Skeletal muscle tissue (tissue), 4 donors: ENCODE measurements around the gene MGP. TPM values are rescaled to one million over a fixed set of nuclear protein-coding genes. Genes with fewer than 3 reads are reported as not detected.
A peak's percentile ranks its signal among the peaks of the same experiment; 100 is the strongest.

Experiments used
- H3K27ac ChIP-seq: one replicate; pipeline ENCODE4 v1.7.0; 2013; ENCODE audit warnings: mild to moderate bottlenecking, low read depth, low read length, inconsistent platforms
- H3K27me3 ChIP-seq, 3 donors: one replicate each; pipeline ENCODE4 v1.7.0; 2013; ENCODE audit warnings: low read length in 3 of 3; ENCODE audit not compliant: control insufficient read depth in 3 of 3, insufficient read depth in 3 of 3
- H3K36me3 ChIP-seq, 3 donors: one replicate each; pipeline ENCODE4 v1.7.0; 2013; ENCODE audit warnings: low read length in 3 of 3; ENCODE audit not compliant: control insufficient read depth in 3 of 3, insufficient read depth in 3 of 3
- H3K4me1 ChIP-seq, 3 donors: one replicate each; pipeline ENCODE4 v1.7.0; 2013; ENCODE audit warnings: low read length in 3 of 3, mild to moderate bottlenecking in 3 of 3; ENCODE audit not compliant: control insufficient read depth in 3 of 3, insufficient read depth in 3 of 3
- H3K4me3 ChIP-seq, 3 donors: one replicate each; pipeline ENCODE4 v1.7.0; 2013; ENCODE audit warnings: low read length in 3 of 3
- H3K9ac ChIP-seq, 3 donors: one replicate each; pipeline ENCODE4 v1.7.0; 2013; ENCODE audit warnings: low read length in 3 of 3, mild to moderate bottlenecking in 3 of 3, moderate library complexity in 2 of 3, low read depth in 1 of 3
- H3K9me3 ChIP-seq, 3 donors: one replicate each; pipeline ENCODE4 v1.7.0; 2013; ENCODE audit warnings: low read length in 3 of 3; ENCODE audit not compliant: control insufficient read depth in 3 of 3
- total RNA-seq: library from RNA; depleted of rRNA; stranded (reverse); fragments of >200 nt; gene quantifications from one replicate; pipeline ENCODE4 v1.2.3, GENCODE V29; 2014
- donor health status: Osteomylitis.

Gene MGP
- total RNA-seq, 1 donor from 2014 or later, result 292 TPM

DNA sequence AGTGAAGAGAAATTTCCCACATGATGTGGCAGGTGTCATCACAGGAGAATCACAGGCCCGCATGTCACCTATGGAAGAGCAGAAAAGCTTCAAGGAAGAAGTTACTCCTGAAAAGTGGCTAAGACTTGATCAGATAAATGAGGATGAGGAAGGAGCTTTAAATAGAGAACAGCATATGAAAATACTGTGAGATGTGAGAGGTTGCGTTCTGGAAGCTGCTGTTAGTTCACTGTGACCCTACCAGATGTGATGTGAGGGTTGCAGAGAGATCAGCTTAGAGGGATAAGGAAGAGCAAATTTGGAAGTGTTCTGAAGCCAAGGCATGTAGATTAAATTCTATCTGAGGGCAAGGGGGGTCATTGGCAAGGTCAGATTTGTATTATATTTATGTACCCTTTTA is 35.6 kb upstream of the MGP start:
- no peaks in the 10 kb centered on the region for H3K27me3 ChIP-seq
- H3K9me3 ChIP-seq, result no peaks in the 10 kb centered on the region
- H3K9ac ChIP-seq, result no peak overlapping the region
- no peaks in the 10 kb centered on the region for H3K36me3 ChIP-seq
- no peak overlapping the region for H3K27ac ChIP-seq
- no peaks in the 10 kb centered on the region for H3K4me1 ChIP-seq
- H3K4me3 ChIP-seq, result no peak overlapping the region

- Histone ChIP-seq H3K9ac (no peak overlapping the region), H3K36me3 (no peaks in the 10 kb centered on the region), H3K4me1 (no peaks in the 10 kb centered on the region), H3K27ac (no peak overlapping the region), H3K9me3 (no peaks in the 10 kb centered on the region), H3K27me3 (no peaks in the 10 kb centered on the region), H3K4me3 (no peak overlapping the region)
These were observed 34.9 kb upstream of the MGP start for GRCh38 chr12:14920475-14921126.

DNA sequence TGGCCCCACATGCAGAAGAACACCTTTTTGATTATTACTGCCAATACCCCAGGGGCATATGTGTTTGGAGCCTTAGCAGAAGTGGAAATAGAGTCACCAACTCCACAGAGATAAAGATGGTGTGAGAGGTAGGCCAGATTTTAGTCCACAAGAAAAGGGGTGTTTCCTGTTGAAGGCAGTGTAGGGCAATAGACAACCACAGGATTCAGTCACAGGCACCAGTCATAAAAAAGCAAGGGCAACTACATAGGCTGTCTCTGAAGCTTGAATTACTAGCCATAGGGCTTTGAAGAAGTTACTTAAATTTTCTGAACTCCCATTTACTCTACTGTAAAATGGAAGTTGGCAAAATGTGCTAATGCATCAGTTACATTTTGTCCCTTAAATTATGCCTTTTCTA is 33.8 kb upstream of the MGP start:
- H3K9ac ChIP-seq, result no peak overlapping the region
- no peak overlapping the region for H3K27ac ChIP-seq
- no peak overlapping the region for H3K4me3 ChIP-seq
- H3K9me3 ChIP-seq, result no peaks in the 10 kb centered on the region
- H3K4me1 ChIP-seq, result no peaks in the 10 kb centered on the region
- H3K27me3 ChIP-seq, result no peaks in the 10 kb centered on the region
- H3K36me3 ChIP-seq, result no peaks in the 10 kb centered on the region

- no peaks in the 10 kb centered on the region for H3K9me3 ChIP-seq
- no peaks in the 10 kb centered on the region for H3K36me3 ChIP-seq
- H3K4me1 ChIP-seq, result peaks cover 0 to 2% (median 0%) of the 10 kb centered on the region in 3 donors
- no peak overlapping the region for H3K4me3 ChIP-seq
- no peak overlapping the region for H3K27ac ChIP-seq
- no peaks in the 10 kb centered on the region for H3K27me3 ChIP-seq
- H3K9ac ChIP-seq, result no peak overlapping the region
These were observed 30.1 kb upstream of the MGP start for GRCh38 chr12:14915736-14916135.

DNA sequence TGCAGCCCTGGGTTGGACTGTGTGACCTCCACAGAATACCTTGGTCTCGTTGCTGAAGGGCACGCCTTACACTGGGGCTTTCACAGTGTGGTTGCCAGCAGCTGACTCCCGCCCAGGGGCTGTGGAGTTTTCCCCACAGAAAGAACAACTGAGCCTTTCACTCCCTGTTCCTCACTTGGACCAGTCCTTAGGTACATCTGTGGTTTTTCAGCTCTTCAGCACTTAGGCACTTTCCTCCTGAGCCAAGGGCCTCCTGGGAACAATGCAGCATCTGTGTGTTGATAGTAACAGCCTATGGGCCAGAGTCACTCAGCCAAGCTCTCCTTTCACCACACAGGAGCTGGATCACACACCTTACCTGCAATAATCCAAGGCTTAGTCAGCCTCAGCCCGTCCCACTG is 27.7 kb upstream of the MGP start:
- Histone ChIP-seq H3K4me1 (peaks cover 0 to 2% (median 0%) of the 10 kb centered on the region in 3 donors), H3K9me3 (no peaks in the 10 kb centered on the region), H3K4me3 (no peak overlapping the region), H3K9ac (no peak overlapping the region), H3K27me3 (no peaks in the 10 kb centered on the region), H3K27ac (no peak overlapping the region), H3K36me3 (no peaks in the 10 kb centered on the region)

GRCh38 chr12:14911131-14911530 is 25.5 kb upstream of the MGP start:
- Histone ChIP-seq H3K27ac (no peak overlapping the region), H3K9ac (no peak overlapping the region), H3K9me3 (no peaks in the 10 kb centered on the region), H3K27me3 (no peaks in the 10 kb centered on the region), H3K4me1 (peaks cover 0 to 2% (median 0%) of the 10 kb centered on the region in 3 donors), H3K4me3 (no peak overlapping the region), H3K36me3 (no peaks in the 10 kb centered on the region)

GRCh38 chr12:14910090-14910915 is 24.6 kb upstream of the MGP start:
- no peak overlapping the region for H3K27ac ChIP-seq
- no peak overlapping the region for H3K9ac ChIP-seq
- H3K9me3 ChIP-seq, result no peaks in the 10 kb centered on the region
- no peak overlapping the region for H3K4me3 ChIP-seq
- no peaks in the 10 kb centered on the region for H3K27me3 ChIP-seq
- H3K4me1 ChIP-seq, result peaks cover 0 to 5% (median 0%) of the 10 kb centered on the region in 3 donors
- H3K36me3 ChIP-seq, result no peaks in the 10 kb centered on the region

DNA sequence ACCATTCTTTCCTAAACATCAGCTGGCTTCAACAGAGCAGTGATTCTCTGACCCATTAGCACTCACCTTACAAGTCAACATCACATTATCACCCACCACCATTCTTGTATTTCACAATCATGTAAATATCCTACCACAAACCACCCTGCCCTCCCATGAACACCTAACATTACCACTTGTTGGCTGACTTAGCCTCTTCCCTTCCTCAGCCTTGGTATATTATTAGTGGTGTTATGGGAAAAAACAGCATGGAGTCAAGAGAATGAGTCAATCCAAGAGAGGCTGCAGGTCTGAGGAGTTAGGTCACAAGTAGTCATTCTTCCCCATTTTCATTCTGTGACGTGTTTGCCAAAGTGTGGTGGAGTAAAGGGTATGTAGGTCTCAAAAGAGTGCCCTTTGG is 22.3 kb upstream of the MGP start:
- Histone ChIP-seq H3K27me3 (no peaks in the 10 kb centered on the region), H3K9ac (no peak overlapping the region), H3K36me3 (no peaks in the 10 kb centered on the region), H3K4me1 (peaks cover 0 to 3% (median 2%) of the 10 kb centered on the region in 3 donors), H3K9me3 (no peaks in the 10 kb centered on the region), H3K27ac (no peak overlapping the region), H3K4me3 (no peak overlapping the region)

DNA sequence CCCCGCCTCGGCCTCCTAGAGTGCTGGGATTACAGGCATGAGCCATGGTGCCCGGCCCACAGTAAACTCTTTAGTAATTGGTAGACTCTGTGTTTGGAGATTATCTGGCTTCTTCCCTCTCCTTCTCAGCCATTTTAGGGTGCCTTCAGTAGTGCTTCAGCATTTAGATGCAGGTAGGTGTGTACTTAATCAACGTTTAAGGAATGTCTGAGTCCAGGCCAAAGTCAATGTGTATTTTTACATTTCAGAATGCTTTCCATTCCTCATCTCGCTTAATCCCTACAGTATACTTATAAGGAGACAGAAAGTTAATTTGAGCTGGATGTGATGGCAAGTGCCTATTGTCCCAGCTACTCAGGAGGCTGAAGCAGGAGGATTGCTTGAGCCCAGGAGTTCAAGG is 20.5 kb upstream of the MGP start:
- Histone ChIP-seq H3K27ac (no peak overlapping the region), H3K4me1 (peaks cover 0 to 8% (median 3%) of the 10 kb centered on the region in 3 donors)

DNA sequence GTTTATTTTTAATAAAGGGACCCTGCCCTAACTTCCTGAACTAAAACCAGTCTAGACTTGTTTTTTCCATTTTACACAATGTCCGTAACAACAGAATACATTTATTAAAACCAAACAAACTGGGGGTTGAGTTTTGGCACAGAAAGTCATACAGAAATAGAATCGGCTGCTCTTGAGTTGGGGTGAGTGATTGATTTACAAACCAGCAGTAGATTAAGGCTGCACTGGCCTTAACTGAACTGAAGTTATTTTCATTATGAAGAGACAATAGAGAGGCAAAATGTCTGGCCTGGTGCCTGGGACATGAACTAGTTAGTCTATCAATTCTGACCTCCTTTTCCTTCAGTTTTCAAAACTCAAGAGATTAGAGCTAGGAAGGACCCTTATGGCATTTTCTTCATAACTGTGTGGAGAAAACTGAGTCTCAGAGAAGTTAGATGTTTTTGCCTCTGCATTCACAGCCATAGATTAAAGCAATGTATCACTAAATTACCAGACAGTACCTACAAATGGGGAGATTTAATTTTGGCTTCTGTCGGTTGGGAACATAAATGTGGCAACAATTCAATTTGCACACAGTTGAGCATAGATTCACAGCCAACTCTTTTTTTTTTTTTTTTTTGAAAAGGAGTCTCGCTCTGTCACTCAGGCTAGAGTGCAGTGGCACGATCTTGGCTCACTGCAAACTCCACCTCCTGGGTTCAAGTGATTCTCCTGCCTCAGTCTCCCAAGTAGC is 19.8 kb upstream of the MGP start:
- Histone ChIP-seq H3K27me3 (no peaks in the 10 kb centered on the region), H3K9me3 (no peaks in the 10 kb centered on the region), H3K27ac (peak overlapping the region; percentile 50), H3K4me3 (no peak overlapping the region), H3K36me3 (no peaks in the 10 kb centered on the region), H3K4me1 (peaks cover 0 to 8% (median 6%) of the 10 kb centered on the region in 3 donors), H3K9ac (no peak overlapping the region)

More for the DNA sequence above, 20.5 kb upstream of the MGP start:
- H3K27me3 ChIP-seq, result no peaks in the 10 kb centered on the region
- H3K4me3 ChIP-seq, result no peak overlapping the region
- no peaks in the 10 kb centered on the region for H3K36me3 ChIP-seq
- H3K9ac ChIP-seq, result no peak overlapping the region
- no peaks in the 10 kb centered on the region for H3K9me3 ChIP-seq
